Effector CD4-positive, alpha-beta T cell (primary cell): ENCODE data around the gene MAD2L1BP.
A peak's percentile ranks its signal among the peaks of the same experiment; 100 is the strongest.

Experiments used
- DNase-seq: peaks from one replicate; pipeline ENCODE4 v3.0.0-alpha.2; 2020

The MAD2L1BP gene

GRCh38 chr6:43667245-43668150, 31.9 kb downstream of the MAD2L1BP start:
- peak; percentile 76 for DNase-seq

GRCh38 chr6:43668151-43669028, 32.8 kb downstream of the MAD2L1BP start:
- DNase-seq = no peak

GRCh38 chr6:43669050-43669921, 33.6 kb downstream of the MAD2L1BP start:
- DNase-seq = no peak

DNA sequence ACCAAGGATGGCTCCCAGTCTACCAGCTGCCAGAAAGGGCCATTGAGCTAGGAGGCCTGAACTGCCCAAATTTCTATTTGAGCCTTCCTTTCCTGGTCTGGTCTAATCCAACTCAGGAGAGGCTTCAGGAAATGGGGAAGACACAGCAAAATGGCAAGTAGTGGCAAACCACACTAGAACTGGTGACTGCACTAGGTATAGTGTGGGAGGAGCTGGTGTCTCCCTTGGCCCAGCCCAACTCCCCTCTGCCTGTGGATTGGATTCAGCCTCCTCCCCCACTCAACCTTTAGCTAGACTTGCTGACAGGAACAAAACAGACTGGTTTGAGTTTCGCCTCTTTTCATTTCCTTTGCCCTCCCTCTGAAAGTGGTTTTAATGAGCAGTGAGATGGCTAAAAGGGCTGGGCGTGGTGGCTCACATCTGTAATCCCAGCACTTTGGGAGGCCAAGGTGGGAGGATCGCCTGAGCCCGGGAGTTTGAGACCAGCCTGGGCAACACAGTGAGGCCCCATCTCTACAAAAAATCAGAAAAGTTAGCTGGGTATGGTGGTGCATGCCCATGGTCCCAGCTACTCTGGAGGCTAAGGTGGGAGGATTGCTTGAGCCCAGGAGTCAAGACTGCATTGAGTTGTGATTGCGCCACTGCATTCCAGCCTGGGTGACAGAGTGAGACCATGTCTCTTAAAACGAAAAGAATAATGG, 34.4 kb downstream of the MAD2L1BP start:
- no peak for DNase-seq

GRCh38 chr6:43670623-43670986, 35.0 kb downstream of the MAD2L1BP start:
- no peak for DNase-seq

DNA sequence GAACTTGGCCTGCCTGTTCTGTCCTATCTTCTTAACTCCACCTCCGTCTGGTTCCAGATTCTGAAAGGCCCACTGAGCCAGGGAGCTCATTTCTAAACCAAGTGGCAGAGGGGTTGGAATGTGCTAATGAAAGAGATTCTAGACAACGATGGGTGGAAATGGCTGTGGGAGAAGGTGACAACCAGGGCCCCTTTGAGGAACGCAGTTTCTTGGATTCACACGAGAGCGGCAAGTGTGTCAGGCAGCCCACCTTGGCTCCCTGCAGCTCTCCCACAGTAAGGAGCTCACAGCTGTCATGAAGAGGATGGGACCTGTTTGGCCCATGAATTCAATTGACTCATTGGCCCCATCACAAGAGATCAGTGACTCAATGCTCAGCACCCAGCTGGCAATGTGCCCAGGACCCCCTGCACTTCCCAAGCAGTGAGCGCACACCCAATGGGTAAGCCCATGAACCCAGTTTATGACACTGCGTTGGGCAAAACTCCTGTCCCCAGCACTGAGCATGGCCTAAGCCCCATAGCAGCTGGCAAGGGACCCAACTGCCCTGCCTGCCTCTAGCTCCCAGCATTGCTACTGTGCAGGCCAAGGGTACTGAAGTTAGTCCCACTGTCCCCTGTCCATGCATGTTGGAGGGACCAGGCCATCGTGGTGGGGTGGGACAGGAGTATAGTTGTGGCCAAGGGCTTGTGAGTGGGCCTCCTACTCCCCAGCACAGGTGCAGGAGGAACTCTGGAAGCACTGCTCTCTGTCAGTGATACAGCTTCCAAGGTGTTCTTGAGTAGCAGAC, 35.6 kb downstream of the MAD2L1BP start:
- DNase-seq = no peak

GRCh38 chr6:43671801-43672690, 36.4 kb downstream of the MAD2L1BP start:
- no peak for DNase-seq

- no peak for DNase-seq
Observed at GRCh38 chr6:43673444-43674084, 37.9 kb downstream of the MAD2L1BP start.

DNA sequence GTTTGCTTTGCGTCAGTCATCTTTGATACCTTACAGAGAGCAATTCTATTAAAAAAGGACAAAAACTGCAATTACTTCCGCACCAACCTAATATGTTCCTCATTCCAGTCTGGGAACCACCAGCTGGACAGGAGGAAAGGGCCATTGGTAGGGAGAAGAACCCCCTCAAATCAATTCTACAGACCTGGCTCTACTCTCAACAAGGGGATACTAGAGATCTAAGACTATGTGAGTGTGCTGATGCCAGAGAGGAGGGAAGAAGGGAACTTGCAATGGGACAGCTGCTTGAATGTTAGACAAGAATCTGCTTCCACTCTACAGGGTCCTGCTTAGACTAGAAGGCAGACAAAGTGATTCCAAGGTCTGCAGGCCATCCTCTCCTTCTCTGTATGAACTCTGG, 38.7 kb downstream of the MAD2L1BP start:
- no peak for DNase-seq

- DNase-seq = no peak
Observed at GRCh38 chr6:43674921-43675320, 39.3 kb downstream of the MAD2L1BP start.

DNA sequence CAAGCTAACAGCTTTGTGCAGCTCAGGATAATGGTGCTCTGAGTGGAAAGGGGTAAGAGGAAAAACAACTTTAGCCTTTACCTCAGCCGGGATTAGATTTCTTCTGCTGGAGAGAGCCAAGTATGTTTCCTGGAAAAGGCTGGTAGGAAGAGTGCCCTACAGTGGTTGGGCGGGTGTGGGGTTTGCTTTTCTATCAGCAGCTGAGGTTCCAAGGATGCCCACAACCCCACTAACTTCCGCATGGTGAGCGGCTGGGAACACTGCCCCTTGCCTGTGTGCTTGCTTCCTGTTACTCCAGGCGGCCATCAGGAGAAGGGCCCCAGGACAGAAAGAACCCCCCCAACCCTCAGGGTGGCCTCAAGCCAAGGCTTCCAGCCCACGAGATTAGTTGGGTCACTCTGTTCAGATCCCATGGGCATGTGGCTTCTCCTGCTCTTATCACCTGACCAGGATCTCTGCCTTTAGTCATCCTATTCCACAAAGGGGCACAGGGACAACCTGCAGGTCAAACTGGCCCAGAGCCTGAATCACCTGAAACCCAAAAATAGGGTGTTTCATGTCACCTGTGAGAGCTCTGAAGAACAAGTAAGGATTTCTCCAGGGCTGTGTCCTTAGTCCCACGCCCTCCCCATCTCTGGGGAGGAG, 41.4 kb downstream of the MAD2L1BP start:
- DNase-seq = no peak

- no peak for DNase-seq
Observed at GRCh38 chr6:43677759-43678158, 42.1 kb downstream of the MAD2L1BP start.

- no peak for DNase-seq
Observed at GRCh38 chr6:43678341-43678740, 42.7 kb downstream of the MAD2L1BP start.

DNA sequence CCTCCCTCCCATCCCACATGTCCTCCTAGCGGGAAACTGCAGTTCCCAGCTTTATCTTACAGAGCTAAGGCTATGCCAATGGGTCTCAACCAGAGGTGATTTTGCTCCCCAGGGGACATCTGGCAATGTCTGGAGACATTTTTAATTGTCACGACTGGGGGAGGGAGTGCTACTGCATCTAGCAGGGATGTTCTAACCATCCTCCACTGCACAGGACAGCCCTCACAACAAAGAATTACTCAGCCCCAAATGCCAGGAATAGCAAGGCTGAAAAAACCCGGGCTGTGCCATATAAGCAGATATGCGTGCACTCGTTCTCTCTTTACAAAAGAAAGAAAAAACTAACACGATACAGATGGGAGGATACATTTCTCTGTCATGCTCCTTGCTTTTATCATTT, 43.4 kb downstream of the MAD2L1BP start:
- no peak for DNase-seq

- DNase-seq = no peak
Observed at GRCh38 chr6:43680308-43681200, 44.9 kb downstream of the MAD2L1BP start.

GRCh38 chr6:43681303-43681702, 45.7 kb downstream of the MAD2L1BP start:
- no peak for DNase-seq

DNA sequence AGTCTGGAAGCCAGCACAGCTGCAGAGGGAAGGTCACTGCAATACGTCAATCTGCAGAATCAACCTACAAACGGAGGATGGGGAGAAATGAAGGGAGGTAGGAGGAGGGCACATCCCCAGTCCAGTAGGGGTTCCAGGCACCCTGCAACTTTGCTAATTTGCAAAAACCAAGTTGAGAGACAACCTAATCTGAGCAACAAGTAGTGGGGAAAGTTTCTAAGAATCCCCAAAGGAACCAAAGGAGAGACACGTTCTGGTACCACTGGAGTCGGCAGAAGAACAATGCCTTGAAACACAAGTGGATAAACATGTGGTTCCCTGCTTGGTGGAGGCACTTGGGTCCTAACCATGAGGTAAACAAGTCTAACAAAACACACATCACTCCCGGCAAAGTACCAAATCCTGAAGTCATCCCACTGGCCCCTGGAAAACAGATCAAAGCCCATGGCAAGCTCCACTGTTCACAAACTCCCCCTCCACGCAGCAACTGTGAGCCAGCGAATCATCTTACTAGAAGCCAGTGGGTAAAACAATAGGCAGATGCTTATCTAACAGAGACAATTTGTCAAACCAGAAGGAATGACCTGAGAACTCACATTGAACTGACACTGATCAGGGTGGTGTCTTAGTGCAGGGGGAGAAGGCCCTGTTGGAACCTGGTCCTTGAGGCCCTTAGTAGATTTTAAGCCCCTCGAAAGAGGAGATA, 47.2 kb downstream of the MAD2L1BP start:
- no peak for DNase-seq
